PC-9 (cell line): ENCODE results near the gene MAGI1. TPM values are rescaled to one million over a fixed set of nuclear protein-coding genes. Genes with fewer than 3 reads are reported as not detected.

Experiments
- BruUV-seq: library from RNA; stranded (reverse); fragments of 400-500 nt; replicated peaks from 2 replicates; lab custom pipeline; 2021; lab: Mats Ljungman, UMichigan
- CTCF ChIA-PET: fragments of 300-600 bp; sonication (Branson Sonifier 250); formaldehyde crosslinking; loops from one replicate; lab custom pipeline; 2022; ENCODE audit warnings: antibody characterized with exemption; lab: Charles Lee
- POLR2A ChIA-PET: fragments of 300-600 bp; sonication (Branson Sonifier 250); formaldehyde crosslinking; loops from one replicate; lab custom pipeline; 2022; ENCODE audit warnings: antibody characterized with exemption; ENCODE audit not compliant: unreplicated experiment; lab: Charles Lee
- DNase-seq, 2 experiments: peaks; one replicate each; pipeline versions ENCODE4 v3.0.0 to v3.0.0-alpha.2; 2015 to 2022; ENCODE audit warnings: mixed read lengths in 1 of 2
- H2AFZ ChIP-seq: fragments of 200-600 bp; sonication (generic); 2 replicates; pipeline ENCODE4 v1.8.1; 2017; ENCODE audit warnings: antibody characterized with exemption
- H3F3A ChIP-seq: fragments of 200-600 bp; sonication (generic); 2 replicates; pipeline ENCODE4 v1.8.1; 2017; ENCODE audit warnings: antibody characterized with exemption, mild to moderate bottlenecking, low read depth; ENCODE audit not compliant: insufficient read depth
- H3K27ac ChIP-seq: fragments of 200-600 bp; sonication (generic); 2 replicates; pipeline ENCODE4 v1.6.1; 2016; ENCODE audit warnings: mixed run types
- H3K27me3 ChIP-seq: fragments of 200-600 bp; sonication (generic); 2 replicates; pipeline ENCODE4 v1.6.1; 2016; ENCODE audit warnings: low read depth, mixed run types; ENCODE audit not compliant: insufficient read depth
- H3K36me3 ChIP-seq: fragments of 200-600 bp; sonication (generic); 2 replicates; pipeline ENCODE4 v1.6.1; 2016; ENCODE audit warnings: low read depth, mixed run types
- H3K4me1 ChIP-seq: fragments of 200-600 bp; sonication (generic); replicated peaks from 2 replicates; pipeline ENCODE4 v1.6.1; 2016; ENCODE audit warnings: mixed run types; ENCODE audit not compliant: insufficient read depth
- H3K4me2 ChIP-seq: fragments of 200-600 bp; sonication (generic); 2 replicates; pipeline ENCODE4 v1.6.1; 2017; ENCODE audit warnings: mixed run types
- H3K4me3 ChIP-seq: fragments of 200-600 bp; sonication (generic); 2 replicates; pipeline ENCODE4 v1.6.1; 2016; ENCODE audit warnings: mixed run types
- H3K79me2 ChIP-seq: fragments of 200-600 bp; sonication (generic); 2 replicates; pipeline ENCODE4 v1.6.1; 2017; ENCODE audit warnings: low read depth, mixed run types
- H3K9me2 ChIP-seq: fragments of 200-600 bp; sonication (generic); 2 replicates; pipeline ENCODE4 v1.8.1; 2017; ENCODE audit warnings: mild to moderate bottlenecking; ENCODE audit not compliant: insufficient read depth
- H3K9me3 ChIP-seq: fragments of 200-600 bp; sonication (generic); 2 replicates; pipeline ENCODE4 v1.8.1; 2016; ENCODE audit warnings: low read depth; ENCODE audit not compliant: insufficient read depth
- H4K20me1 ChIP-seq: fragments of 200-600 bp; sonication (generic); 2 replicates; pipeline ENCODE4 v1.8.1; 2017; ENCODE audit not compliant: insufficient read depth
- CTCF ChIP-seq: fragments of 200-600 bp; sonication (generic); conservative IDR thresholded peaks from 2 replicates; pipeline ENCODE4 v1.6.1; 2017; ENCODE audit warnings: mixed run types, antibody characterized with exemption, mild to moderate bottlenecking, moderate library complexity
- EZH2 ChIP-seq: fragments of 200-600 bp; sonication (generic); IDR thresholded peaks from 2 replicates; pipeline ENCODE4 v1.8.0; 2017; ENCODE audit warnings: antibody characterized with exemption, low read depth
- intact Hi-C: fragments of 100-400 bp; cut with micrococcal nuclease; formaldehyde crosslinking; loops from one replicate; pipeline ENCODE4 v1.10.0; 2022; ENCODE audit not compliant: unreplicated experiment
- total RNA-seq: library from RNA; stranded (reverse); gene quantifications from 2 replicates; pipeline ENCODE4 v1.2.3, GENCODE V29; 2021

Gene MAGI1
- total RNA-seq, 1 experiment from 2014 or later = 23.3 TPM

- TF ChIP-seq CTCF (no peak), EZH2 (no peak)
- ChIA-PET CTCF (no interaction called here), POLR2A (no interaction called here)
- Histone ChIP-seq H3K27me3 (no peaks in the 10 kb centered on the region), H3K4me1 (no peaks in the 10 kb centered on the region), H4K20me1 (no peaks in the 10 kb centered on the region), H3K79me2 (no peaks in the 10 kb centered on the region), H3K9me2 (no peaks in the 10 kb centered on the region), H3F3A (no peaks in the 10 kb centered on the region), H3K4me3 (no peak overlapping the region), H3K4me2 (no peak overlapping the region), H3K9me3 (no peaks in the 10 kb centered on the region), H2AFZ (no peak overlapping the region), H3K36me3 (no peaks in the 10 kb centered on the region), H3K27ac (no peak overlapping the region)
- intact Hi-C loops = no loop called here
- DNase-seq = no peak
- no TSS peak for BruUV-seq
Measured at GRCh38 chr3:65748326-65748725, 290.4 kb downstream of the MAGI1 start.

- BruUV-seq = no TSS peak
- POLR2A ChIA-PET = no interaction called here
- TF ChIP-seq CTCF (no peak), EZH2 (no peak)
Measured at GRCh38 chr3:65746848-65747247, 291.9 kb downstream of the MAGI1 start.

GRCh38 chr3:65745306-65745705, 293.4 kb downstream of the MAGI1 start:
- no peaks in the 10 kb centered on the region for H3K4me1 ChIP-seq
- BruUV-seq = no TSS peak
- H2AFZ ChIP-seq = no peak overlapping the region
- no peak overlapping the region for H3K27ac ChIP-seq
- ChIA-PET POLR2A (no interaction called here), CTCF (no interaction called here)
- no peaks in the 10 kb centered on the region for H3K27me3 ChIP-seq
- H3K9me2 ChIP-seq = no peaks in the 10 kb centered on the region
- no peak for DNase-seq
- H3F3A ChIP-seq = no peaks in the 10 kb centered on the region
- TF ChIP-seq EZH2 (no peak), CTCF (no peak)
- intact Hi-C loops = no loop called here
- no peaks in the 10 kb centered on the region for H4K20me1 ChIP-seq
- no peak overlapping the region for H3K4me2 ChIP-seq
- no peaks in the 10 kb centered on the region for H3K9me3 ChIP-seq
- H3K36me3 ChIP-seq = no peaks in the 10 kb centered on the region
- H3K4me3 ChIP-seq = no peak overlapping the region
- no peaks in the 10 kb centered on the region for H3K79me2 ChIP-seq

More at GRCh38 chr3:65746848-65747247, 291.9 kb downstream of the MAGI1 start:
- no peak overlapping the region for H3K4me2 ChIP-seq
- H2AFZ ChIP-seq = no peak overlapping the region
- no peak overlapping the region for H3K4me3 ChIP-seq
- no peaks in the 10 kb centered on the region for H3K27me3 ChIP-seq
- H3K79me2 ChIP-seq = no peaks in the 10 kb centered on the region
- no peak overlapping the region for H3K27ac ChIP-seq
- H4K20me1 ChIP-seq = no peaks in the 10 kb centered on the region
- no peaks in the 10 kb centered on the region for H3K4me1 ChIP-seq
- no peak for DNase-seq
- H3K9me3 ChIP-seq = no peaks in the 10 kb centered on the region
- H3K9me2 ChIP-seq = no peaks in the 10 kb centered on the region
- H3F3A ChIP-seq = no peaks in the 10 kb centered on the region
- no peaks in the 10 kb centered on the region for H3K36me3 ChIP-seq
- CTCF ChIA-PET = no interaction called here
- intact Hi-C loops = no loop called here
